ENCODE results near the gene SV2C.

DNA sequence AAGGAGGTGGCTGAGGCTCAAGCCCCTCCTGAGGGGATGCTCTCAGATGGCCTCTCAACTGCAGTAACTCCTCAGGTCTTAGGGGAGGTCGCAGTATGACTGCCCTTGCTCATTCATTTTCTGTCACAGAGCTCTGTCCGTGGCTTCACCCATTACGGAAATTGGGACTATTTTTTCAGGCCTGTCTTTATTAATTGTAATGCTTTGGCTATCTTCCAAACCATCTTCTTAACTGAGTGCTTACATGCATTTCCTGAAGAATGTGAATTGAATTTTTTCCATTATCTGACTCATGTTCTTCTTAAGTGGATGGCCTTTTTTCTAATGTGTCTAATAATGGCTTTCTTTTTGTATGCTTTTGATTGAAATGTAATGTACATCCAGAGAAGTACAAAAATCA lies 36.4 kb upstream of the SV2C start:
- TF ChIP-seq CTCF (IDR thresholded peaks at IDR 0.05): no peak
- TF ChIP-seq POLR2A (IDR thresholded peaks at IDR 0.05): no peak

All from vagina (tissue), 2 donors.